Heart left ventricle (tissue), 16 donors: Measurements from ENCODE around the gene LAMA2. TPM values are rescaled to one million over a fixed set of nuclear protein-coding genes. Genes with fewer than 3 reads are reported as not detected.

Experiments used
- ATAC-seq, 4 donors: fragments of 200-7000 bp; cut with Tn5 transposase; one replicate each; pipeline ENCODE4 v1.9.1; 2020 to 2022; ENCODE audit warnings: moderate library complexity in 4 of 4, mild to moderate bottlenecking in 3 of 4, moderate number of reproducible peaks in 1 of 4
- DNase-seq, 5 donors: peaks; one replicate each; pipeline ENCODE4 v3.0.0-alpha.2; 2020
- H3K27ac ChIP-seq, 12 donors: fragments of 200-600 bp; sonication (generic) in 4 of 12; one replicate each; pipeline versions ENCODE4 v1.5.0 to v1.8.0; 2016 to 2022; ENCODE audit warnings: mild to moderate bottlenecking in 2 of 12
- H3K27me3 ChIP-seq, 9 donors: fragments of 200-600 bp; sonication (generic) in 2 of 9; one replicate each; pipeline versions ENCODE4 v1.5.1 to v1.8.0; 2016 to 2022; ENCODE audit warnings: mild to moderate bottlenecking in 3 of 9
- H3K36me3 ChIP-seq, 9 donors: fragments of 200-600 bp; sonication (generic) in 2 of 9; one replicate each; pipeline versions ENCODE4 v1.5.0 to v1.8.0; 2018 to 2022; ENCODE audit warnings: mild to moderate bottlenecking in 2 of 9
- H3K4me1 ChIP-seq, 12 donors: fragments of 200-600 bp; sonication (generic) in 4 of 12; one replicate each; pipeline versions ENCODE4 v1.5.0 to v1.8.0; 2016 to 2022; ENCODE audit warnings: mild to moderate bottlenecking in 3 of 12
- H3K4me3 ChIP-seq, 12 donors: fragments of 200-600 bp; sonication (generic) in 4 of 12; one replicate each; pipeline versions ENCODE4 v1.5.0 to v1.8.0; 2017 to 2022; ENCODE audit warnings: mild to moderate bottlenecking in 9 of 12, moderate library complexity in 4 of 12
- H3K9me3 ChIP-seq, 12 donors: fragments of 200-600 bp; sonication (generic) in 4 of 12; one replicate each; pipeline versions ENCODE4 v1.5.0 to v1.8.0; 2016 to 2022; ENCODE audit warnings: mild to moderate bottlenecking in 1 of 12
- POLR2A ChIP-seq, 2 donors: fragments of 450-650 bp; IDR thresholded peaks; one replicate each; pipeline ENCODE4 v1.6.1; 2017; ENCODE audit warnings: antibody characterized with exemption in 2 of 2, mild to moderate bottlenecking in 2 of 2, moderate library complexity in 2 of 2
- WGBS, 4 donors: extraction: QIAGEN DNeasy Blood & Tissue Kit in 2 of 4; methylation state at CpG; one replicate each; pipeline versions ENCODE4 v1.1.5 to v1.1.7; 2013 to 2018; 5-methylcytosine and 5-hydroxymethylcytosine counted together
- intact Hi-C, 10 donors: fragments of 100-400 bp; cut with DNase I; formaldehyde crosslinking; loops; one replicate each; pipeline versions ENCODE4 v1.11.1 to v1.14.2; 2022
- polyA plus RNA-seq, 2 donors: library from polyadenylated mRNA; stranded (reverse); fragments of 200-250 nt; gene quantifications; one replicate each; pipeline ENCODE4 v1.2.3, GENCODE V29; 2013
- total RNA-seq, 9 donors: library from RNA; depleted of rRNA in 2 of 9; stranded (reverse); fragments of >200 nt in 2 of 9; fragmentation: NEBNext Ultra II Directional in 3 of 9; extraction: Animal tissue kit (Norgen Biotek cat#: 25700) in 3 of 9; gene quantifications; one replicate each; pipeline versions ENCODE4 v1.1.0 to v1.2.4, GENCODE V29; 2016 to 2023
- TF ChIP-seq, protein P1 (sequence below), 12 donors: fragments of 200-600 bp; sonication (generic) in 4 of 12; IDR thresholded peaks; one replicate each; pipeline versions ENCODE4 v1.5.0 to v1.8.0; 2018 to 2022; ENCODE audit warnings: antibody characterized with exemption in 12 of 12, mild to moderate bottlenecking in 5 of 12
- donor health status: ischemic (EF 13 %, LVEDD 7.1; RV severe dilation, severe dysfunction).
- donor health status: healthy with polysubstance abuse.
- donor health status: DM: no; HTN: yes; CAD: no.
- donor health status: DM: no; HTN: no; CAD: no.
- donor health status: ischemic (EF 25% LVEDD 6.9; RV normal size, moderate dysfunction).
- donor health status: ischemic (EF 25% LVEDD 5.7; RV mildly dilated, moderate dysfunction).
- donor health status: healthy.
- donor health status: DM: yes; HTN: yes; CAD: no.
- donor health status: ischemic (EF 35%, LVEDD 5.7; RV mildly dilated, moderate dysfunction).
- donor health status: nonischemic (EF 11% LVEDD 7.7; RV severe dilation, severe dysfunction).
- donor health status: DM: yes; HTN: yes; CAD: no.
- donor health status: PGD.
- donor health status: ischemic (EF 29% LVEDD 5.4; RV normal size, mild dysfunction).
- donor health status: nonischemic (EF 23%, LVEDD 6.1; RV moderate dilation, normal function).

Gene LAMA2
- total and polyA plus RNA-seq, 11 donors, result 34.8 to 299 (median 206) TPM

DNA sequence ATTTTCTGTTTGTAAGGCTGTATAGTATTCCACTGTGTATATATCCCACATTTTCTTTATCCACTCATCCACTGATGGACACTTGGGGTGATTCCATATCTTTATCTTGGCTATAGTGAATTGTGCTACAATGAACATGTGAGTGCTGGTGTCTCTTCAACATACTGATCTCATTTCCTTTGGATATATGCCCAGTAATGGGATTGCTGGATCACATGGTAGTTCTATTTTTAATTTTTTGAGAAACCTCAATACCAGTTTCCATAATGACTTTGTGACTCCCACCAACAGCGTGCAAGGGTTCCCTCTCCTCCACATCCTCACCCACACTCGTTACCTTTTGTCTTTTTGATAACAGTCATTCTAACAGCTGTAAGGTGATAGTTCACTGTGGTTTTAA lies 661.0 kb downstream of the LAMA2 start:
- H3K9me3 ChIP-seq, result peaks cover 0 to 7% (median 0%) of the 10 kb centered on the region in 12 donors
- intact Hi-C loops, result no loop called here
- H3K4me1 ChIP-seq, result no peaks in the 10 kb centered on the region
- no peak overlapping the region for H3K27ac ChIP-seq
- ATAC-seq (no peak), DNase-seq (no peak)
- WGBS, 4 donors, result 58 to 70% (median 64%) methylated on average over 2 of the region's 2 CpGs
- H3K36me3 ChIP-seq, result peaks cover 0 to 3% (median 0%) of the 10 kb centered on the region in 9 donors
- H3K4me3 ChIP-seq, result no peak overlapping the region
- H3K27me3 ChIP-seq, result no peaks in the 10 kb centered on the region
- TF ChIP-seq, protein P1, sequence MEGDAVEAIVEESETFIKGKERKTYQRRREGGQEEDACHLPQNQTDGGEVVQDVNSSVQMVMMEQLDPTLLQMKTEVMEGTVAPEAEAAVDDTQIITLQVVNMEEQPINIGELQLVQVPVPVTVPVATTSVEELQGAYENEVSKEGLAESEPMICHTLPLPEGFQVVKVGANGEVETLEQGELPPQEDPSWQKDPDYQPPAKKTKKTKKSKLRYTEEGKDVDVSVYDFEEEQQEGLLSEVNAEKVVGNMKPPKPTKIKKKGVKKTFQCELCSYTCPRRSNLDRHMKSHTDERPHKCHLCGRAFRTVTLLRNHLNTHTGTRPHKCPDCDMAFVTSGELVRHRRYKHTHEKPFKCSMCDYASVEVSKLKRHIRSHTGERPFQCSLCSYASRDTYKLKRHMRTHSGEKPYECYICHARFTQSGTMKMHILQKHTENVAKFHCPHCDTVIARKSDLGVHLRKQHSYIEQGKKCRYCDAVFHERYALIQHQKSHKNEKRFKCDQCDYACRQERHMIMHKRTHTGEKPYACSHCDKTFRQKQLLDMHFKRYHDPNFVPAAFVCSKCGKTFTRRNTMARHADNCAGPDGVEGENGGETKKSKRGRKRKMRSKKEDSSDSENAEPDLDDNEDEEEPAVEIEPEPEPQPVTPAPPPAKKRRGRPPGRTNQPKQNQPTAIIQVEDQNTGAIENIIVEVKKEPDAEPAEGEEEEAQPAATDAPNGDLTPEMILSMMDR (IDR thresholded peaks at IDR 0.05), result no peak

DNA sequence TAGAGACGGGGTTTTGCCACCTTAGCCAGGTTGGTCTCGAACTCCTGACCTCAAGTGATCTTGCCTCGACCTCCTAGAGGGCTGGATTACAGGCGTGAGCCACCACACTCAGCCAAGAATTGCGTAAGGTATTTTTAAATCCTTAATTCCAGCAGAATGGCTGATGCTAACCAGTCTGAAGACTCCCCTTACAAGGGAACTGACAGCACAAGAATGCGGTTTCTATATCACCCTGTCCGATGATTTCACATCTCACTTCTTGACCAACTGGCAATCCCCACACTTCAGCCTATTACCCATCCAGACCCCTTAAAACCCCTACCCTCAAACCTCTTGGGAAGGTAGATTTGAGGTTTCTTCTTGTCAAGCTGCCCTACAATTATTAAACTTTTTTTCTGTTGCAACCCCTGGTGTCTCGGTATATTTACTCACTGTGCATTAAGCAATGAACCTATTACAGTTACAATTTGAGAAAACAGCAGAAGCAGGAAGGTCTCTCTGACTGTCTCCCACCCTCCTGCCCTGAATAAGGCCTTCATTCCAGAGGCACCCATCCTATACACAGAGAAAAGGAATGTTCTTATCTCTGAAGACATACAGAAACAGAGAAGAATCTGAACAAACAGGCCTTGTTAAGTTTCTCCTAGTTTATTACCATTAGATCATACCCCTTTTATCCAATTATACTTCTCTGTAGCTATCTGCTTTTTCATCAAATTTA lies 662.1 kb downstream of the LAMA2 start:
- intact Hi-C loops, result no loop called here
- H3K36me3 ChIP-seq, result no peaks in the 10 kb centered on the region

DNA sequence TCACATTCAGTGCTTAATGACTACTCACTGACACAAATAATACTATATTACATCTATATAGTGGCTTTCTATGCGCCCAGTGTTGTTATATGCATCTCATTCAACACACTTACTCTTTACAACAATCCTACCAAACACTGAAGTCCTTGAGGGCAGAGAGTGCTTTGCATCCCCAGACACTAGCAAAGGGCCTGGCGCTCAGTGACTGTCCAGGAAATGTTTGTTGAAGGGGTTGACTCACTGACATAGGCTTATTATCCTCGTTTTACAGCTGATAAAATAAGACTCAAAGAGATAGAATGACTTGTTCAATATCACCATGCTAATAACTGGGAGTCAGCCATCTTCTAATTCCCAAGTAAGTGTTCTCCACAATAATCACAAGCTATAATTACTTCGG lies 663.8 kb downstream of the LAMA2 start:
- no peak overlapping the region for H3K4me3 ChIP-seq
- no peak overlapping the region for H3K27ac ChIP-seq
- TF ChIP-seq, protein P1 (IDR thresholded peaks at IDR 0.05), result no peak
- TF ChIP-seq POLR2A (IDR thresholded peaks at IDR 0.05), result no peak
- H3K9me3 ChIP-seq, result peaks cover 0 to 7% (median 0%) of the 10 kb centered on the region in 12 donors
- 79 to 84% (median 83%) methylated on average over 4 of the region's 4 CpGs for WGBS, 4 donors
- H3K4me1 ChIP-seq, result no peaks in the 10 kb centered on the region
- no peaks in the 10 kb centered on the region for H3K27me3 ChIP-seq
- DNase-seq (no peak), ATAC-seq (no peak)
- intact Hi-C loops, result no loop called here
- no peaks in the 10 kb centered on the region for H3K36me3 ChIP-seq

More for the DNA sequence above, 662.1 kb downstream of the LAMA2 start:
- 90 to 95% (median 94%) methylated on average over 8 of the region's 8 CpGs for WGBS, 4 donors
- no peak for TF ChIP-seq POLR2A (IDR thresholded peaks at IDR 0.05)
- TF ChIP-seq, protein P1 (IDR thresholded peaks at IDR 0.05), result no peak
- H3K27ac ChIP-seq, result no peak overlapping the region
- H3K4me1 ChIP-seq, result no peaks in the 10 kb centered on the region
- DNase-seq, result no peak
- no peak for ATAC-seq
- peaks cover 0 to 7% (median 0%) of the 10 kb centered on the region in 12 donors for H3K9me3 ChIP-seq
- H3K27me3 ChIP-seq, result no peaks in the 10 kb centered on the region
- H3K4me3 ChIP-seq, result no peak overlapping the region

DNA sequence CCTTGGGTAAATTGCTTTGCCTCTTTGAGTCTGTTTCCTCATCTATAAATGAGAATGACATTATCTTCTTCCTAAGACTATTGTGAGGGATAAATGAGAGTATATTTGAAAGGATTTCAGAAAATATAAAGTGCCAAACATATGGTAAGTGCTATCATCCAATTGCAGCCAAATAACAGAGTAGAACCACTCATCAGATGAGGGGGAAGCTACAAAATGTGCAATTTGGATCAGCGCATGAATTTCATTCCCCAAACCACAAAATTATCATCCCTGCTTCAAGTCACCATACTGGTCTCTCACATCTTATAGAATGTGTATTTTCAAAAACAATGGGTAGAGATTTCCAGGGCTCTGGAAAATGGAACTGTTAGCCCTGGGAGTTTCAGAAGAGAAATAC lies 668.5 kb downstream of the LAMA2 start:
- ATAC-seq (no peak), DNase-seq (no peak)
- no peaks in the 10 kb centered on the region for H3K4me1 ChIP-seq
- 98 to 100% (median 98%) methylated on average over 1 of the region's 1 CpG for WGBS, 4 donors
- TF ChIP-seq POLR2A (IDR thresholded peaks at IDR 0.05), result no peak
- TF ChIP-seq, protein P1 (IDR thresholded peaks at IDR 0.05), result no peak
- no peak overlapping the region for H3K27ac ChIP-seq
- H3K9me3 ChIP-seq, result no peaks in the 10 kb centered on the region
- H3K4me3 ChIP-seq, result no peak overlapping the region
- H3K36me3 ChIP-seq, result no peaks in the 10 kb centered on the region
- H3K27me3 ChIP-seq, result no peaks in the 10 kb centered on the region
- intact Hi-C loops, result no loop called here
